GM18858 (cell line): ENCODE measurements around the gene ZDHHC11.
A peak's percentile ranks its signal among the peaks of the same experiment; 100 is the strongest.
"Not testable (repeated sequence)": the region's sequence is repeated elsewhere in the genome, so short reads cannot be mapped to it uniquely, and the experiment has no call there.

Experiments used
- ATAC-seq: cut with Tn5 transposase; IDR thresholded peaks from one replicate; pipeline ENCODE4 v1.9.1; 2021; ENCODE audit not compliant: unreplicated experiment

ZDHHC11 gene

DNA sequence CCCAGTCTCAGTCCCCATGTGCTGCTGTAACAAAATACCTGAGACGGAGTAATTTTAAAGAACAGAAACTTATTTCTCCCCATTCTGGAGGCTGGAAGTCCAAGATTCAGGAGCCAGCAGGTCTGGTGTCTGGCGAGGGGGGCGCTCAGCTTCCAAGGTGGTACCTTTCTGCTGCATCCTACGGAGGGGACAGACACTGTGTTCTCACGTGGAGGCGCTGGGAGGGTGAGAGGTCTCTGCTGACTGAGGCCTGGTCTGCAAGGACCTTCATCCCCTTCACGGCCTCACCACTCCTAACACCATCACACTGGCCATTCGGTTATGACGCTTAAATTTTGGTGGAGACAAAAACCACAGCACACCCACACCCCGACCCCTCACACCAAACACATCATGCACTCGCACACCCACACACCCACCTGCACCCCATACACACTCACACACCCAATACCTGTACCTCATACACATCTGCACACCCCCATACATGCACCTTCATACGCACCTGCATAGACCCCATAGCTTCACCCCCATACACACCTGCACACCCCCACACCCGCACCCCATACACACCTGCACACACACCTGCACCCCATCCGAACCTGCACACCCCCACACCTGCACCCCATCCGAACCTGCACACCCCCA lies 9.8 kb upstream of the ZDHHC11 start:
- no peak for ATAC-seq

DNA sequence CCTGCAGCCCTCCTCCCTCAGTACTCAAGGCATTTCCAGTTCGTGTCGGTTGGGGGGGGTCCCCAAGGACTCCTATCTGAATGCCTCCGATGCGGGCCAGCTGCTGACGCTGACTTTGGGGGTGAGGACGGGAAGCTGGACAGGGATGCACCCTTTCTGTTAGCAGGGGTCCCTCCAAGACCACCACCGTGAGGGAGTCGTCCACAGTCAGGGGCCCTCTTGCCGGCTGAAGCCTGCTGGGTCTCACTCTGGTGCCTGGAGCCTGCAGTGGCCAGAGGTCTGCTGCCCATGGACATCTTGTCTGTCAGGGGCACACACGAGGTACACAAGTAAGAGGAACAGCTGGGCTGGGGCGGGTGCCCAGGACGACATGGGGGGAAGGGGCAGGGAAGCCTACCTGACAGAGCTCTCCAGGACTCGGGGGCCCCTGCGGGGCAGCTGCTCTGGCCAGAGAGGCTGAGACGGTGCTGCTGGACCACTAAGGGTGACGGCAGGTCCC lies 9.1 kb upstream of the ZDHHC11 start:
- ATAC-seq = no peak

DNA sequence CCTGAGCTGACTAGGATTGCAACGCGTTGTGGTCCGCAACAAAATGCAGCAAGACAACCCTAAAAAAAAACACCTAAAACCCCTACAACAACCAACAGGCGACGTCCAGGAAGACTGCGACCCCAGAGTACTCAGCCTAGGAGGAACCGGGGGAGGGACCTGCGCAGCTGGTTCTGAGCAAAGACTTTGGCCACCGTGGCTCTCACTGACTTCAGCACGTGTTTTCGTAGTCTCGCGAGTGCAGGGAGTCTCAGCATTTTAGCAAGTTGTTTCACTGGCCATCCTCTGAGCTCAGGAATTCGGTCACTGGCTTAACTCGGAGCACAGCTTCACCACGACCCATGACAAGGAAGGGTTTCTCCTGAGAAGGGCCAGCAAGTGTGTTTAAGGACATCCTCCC lies 8.6 kb upstream of the ZDHHC11 start:
- no peak for ATAC-seq

DNA sequence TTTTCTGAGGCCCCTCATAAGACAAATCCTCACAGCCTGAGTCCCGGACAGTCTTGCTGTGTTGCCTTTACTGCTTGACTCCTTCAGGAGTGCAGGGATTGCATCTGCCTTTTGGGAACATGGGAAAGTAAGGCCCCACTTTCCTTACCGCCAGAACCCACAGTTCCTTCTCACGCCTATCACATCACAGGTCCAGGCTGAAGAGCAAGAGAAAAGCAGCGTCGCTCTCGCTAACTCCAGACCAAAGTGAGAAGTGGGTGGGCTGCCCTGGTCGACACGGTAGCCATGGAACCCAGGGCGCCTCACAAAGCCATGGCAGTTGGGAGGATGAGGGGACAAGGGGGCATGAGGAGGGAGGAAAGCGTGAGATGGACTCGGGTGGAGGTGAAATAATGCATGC lies 7.9 kb upstream of the ZDHHC11 start:
- ATAC-seq = no peak

DNA sequence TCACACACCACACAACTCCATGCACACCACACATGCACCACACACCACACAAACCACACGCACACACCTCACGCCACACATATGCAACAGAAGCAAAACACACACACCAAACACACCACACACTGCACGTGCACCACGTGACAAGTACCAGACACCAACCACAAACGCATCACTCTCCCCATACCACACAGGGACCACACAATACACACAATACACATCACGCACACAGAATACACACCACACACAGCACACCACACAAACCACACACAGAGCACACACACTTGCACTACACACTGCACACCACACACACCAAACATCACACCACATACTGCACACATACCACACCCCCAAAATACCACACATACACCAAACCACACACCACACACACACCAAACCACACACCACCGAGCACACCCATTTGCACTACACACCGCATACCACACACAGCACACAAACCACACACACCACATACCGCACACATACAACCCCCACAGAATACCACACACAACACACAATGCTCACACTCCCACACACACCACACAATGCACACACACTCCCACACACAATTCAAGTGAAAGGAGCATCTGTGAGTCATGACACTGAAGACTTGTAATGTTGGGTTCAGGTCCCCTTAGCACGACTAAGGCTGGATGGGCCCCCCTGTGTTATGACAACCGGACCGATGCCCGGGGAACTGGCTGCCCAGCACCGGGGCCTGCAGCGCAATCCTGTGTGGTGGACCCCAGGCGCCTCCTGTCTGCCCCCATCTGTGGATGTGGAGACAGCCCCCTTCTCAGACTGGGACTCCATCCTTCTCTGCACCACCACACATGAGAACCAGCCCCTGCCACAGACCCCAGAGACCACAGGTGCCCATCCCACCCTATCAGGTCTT lies 6.0 kb upstream of the ZDHHC11 start:
- ATAC-seq = no peak

DNA sequence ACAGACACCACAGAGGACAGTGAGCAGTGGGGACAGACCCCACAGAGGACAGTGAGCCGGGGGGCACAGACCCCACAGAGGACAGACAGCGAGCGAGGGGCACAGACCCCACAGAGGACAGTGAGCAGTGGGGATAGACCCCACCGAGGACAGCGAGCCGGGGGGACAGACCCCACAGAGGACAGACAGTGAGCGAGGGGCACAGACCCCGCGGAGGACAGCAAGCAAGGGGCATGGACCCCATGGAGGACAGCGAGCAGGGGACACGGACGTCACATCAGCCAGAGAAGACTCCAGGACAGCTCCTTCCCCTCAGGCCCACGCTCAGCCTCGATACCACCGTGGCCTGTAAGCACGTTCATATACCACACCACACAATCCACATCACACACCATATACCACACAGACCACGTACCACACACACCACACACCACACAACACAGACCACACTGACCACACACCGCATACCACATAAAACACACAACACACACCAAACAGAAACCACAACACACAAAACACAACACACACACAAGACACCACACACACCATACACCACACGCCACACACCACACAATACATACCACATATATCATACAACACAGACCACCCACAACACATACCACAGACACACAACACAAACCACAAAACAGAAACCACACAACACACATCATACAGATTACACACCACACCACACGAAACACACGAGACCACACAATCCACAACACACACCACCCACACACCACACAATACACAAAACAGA lies 5.2 kb upstream of the ZDHHC11 start:
- no peak for ATAC-seq

DNA sequence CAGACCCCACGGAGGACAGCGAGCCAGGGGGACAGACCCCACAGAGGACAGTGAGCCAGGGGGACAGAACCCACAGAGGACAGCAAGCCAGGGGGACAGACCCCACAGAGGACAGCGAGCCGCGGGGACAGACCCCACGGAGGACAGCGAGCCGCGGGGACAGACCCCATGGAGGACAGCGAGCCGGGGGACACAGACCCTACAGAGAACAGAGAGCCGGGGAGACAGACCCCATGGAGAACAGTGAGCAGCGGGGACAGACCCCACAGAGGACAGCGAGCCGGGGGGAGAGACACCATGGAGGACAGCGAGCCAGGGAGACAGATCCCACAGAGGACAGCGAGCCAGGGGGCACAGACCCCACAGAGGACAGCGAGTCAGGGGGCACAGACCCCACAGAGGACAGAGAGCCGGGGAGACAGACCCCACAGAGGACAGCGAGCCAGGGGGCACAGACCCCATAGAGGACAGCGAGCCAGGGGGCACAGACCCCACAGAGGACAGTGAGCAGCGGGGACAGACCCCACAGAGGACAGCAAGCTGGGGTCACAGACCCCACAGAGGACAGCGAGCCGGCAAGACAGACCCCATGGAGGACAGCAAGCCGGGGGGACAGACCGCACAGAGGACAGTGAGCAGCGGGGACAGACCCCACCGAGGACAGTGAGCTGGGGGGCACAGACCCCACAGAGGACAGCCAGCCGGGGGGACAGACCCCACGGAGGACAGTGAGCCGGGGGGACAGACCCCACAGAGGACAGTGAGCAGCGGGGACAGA lies 4.4 kb upstream of the ZDHHC11 start:
- no peak for ATAC-seq

DNA sequence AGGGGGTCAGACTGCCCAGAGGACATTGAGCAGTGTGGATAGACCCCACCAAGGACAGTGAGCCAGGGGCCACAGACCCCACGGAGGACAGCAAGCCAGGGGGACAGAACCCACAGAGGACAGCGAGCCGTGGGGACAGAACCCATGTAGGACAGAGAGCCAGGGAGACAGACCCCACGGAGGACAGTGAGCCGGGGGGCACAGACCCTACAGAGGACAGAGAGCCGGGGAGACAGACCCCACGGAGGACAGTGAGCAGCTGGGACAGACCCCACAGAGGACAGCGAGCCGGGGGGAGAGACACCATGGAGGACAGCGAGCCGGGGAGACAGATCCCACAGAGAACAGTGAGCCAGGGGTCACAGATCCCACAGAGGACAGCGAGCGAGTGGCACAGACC lies 3.4 kb upstream of the ZDHHC11 start:
- ATAC-seq = no peak

DNA sequence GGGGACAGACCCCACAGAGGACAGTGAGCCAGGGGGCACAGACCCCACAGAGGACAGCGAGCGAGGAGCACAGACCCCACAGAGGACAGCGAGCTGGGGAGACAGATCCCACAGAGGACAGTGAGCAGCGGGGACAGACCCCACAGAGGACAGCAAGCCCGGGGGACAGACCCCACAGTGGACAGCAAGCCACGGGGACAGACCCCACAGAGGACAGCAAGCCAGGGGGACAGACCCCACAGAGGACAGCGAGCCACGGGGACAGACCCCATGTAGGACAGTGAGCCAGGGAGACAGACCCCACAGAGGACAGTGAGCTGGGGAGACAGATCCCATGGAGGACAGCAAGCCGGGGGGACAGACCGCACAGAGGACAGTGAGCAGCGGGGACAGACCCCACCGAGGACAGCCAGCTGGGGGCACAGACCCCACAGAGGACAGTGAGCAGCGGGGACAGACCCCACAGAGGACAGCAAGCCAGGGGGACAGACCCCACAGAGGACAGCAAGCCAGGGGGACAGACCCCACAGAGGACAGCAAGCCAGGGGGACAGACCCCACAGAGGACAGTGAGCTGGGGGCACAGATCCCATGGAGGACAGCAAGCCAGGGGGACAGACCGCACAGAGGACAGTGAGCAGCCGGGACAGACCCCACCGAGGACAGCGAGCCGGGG lies 2.8 kb upstream of the ZDHHC11 start:
- ATAC-seq = not testable (repeated sequence)

DNA sequence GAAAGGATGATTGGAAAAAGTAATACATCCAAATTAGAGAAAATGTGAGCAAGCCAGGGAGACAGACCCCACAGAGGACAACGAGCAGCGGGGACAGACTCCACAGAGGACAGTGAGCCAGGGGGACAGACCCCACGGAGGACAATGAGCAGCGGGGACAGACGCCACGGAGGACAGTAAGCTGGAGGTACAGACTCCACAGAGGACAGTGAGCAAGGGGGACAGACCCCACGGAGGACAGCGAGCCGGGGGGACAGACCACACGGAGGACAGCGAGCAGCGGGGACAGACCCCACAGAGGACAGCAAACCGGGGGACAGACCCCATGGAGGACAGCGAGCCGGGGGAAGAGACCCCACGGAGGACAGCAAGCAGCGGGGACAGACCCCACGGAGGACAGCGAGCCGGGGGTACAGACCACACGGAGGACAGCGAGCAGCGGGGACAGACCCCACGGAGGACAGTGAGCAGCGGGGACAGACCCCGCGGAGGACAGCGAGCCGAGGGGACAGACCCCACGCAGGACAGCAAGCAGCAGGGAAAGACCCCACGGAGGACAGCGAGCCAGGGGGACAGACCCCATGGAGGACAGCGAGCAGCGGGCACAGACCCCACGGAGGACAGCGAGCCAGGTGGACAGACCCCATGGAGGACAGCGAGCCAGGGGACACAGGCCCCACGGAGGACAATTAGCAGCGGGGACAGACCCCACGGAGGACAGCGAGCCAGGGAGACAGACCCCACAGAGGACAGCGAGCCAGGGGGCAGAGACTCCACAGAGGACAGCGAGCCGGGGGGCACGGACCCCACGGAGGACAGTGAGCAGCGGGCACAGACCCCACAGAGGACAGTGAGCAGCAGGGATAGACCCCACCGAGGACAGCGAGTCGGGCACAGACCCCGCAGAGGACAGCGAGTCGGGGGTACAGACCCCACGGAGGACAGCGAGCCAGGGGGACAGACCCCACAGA lies 1.9 kb upstream of the ZDHHC11 start:
- no peak for ATAC-seq

DNA sequence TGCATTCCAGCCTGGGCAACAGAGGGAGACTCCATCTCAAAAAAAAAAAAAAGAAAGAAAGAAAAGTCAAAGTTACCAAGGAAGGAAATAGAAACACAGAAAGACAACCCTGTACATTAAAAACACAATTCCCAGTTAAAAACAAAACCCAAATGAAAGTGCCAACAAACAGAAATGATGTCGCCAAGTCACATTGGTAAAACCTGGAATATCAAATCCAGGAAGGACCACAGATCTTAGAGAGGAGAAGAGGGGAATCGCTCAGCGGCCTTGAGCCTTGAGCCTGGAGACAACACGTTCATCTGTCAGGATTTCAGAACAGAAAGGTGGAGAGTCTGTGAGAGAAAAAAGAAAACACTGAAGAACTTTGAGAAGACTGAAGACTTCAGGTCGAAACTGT lies 1.2 kb upstream of the ZDHHC11 start:
- no peak for ATAC-seq

DNA sequence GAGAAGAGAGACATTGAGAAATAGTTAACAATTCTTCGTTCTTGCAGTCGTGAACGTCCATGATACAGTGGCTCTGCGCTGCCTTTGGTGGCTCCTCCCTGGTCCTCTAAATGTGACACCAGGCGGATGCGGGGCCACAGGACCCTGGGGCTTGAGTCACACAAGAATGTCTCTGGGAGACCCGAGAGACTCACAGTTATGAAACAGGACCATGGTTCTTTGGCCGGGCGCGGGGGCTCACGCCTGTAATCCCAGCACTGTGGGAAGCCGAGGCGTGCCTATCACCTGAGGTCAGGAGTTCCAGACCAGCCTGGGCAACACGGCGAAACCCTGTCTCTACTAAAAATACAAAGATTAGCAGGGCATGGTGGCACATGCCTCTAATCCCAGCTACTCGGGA lies 767 bp upstream of the ZDHHC11 start:
- ATAC-seq = no peak

DNA sequence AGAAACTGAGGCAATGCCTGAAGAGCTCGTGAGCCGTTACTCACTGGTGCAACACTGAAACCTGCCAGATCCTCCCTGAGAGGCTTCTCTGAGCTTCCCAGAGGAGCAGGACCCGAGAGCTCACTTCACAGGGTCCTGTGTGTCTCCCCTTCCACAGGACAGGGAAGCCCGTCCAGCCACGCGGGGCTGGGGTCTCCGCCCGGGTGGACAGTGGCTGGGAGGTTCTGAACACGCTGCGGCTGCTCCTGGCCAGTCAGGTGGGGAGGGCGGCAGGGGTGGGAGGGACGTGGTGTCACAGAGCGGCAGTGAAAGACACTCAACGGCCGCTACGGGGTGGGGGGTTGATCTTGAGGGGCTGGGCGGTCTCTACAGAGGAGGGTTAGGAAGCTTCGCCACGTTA lies 290 bp upstream of the ZDHHC11 start:
- no peak for ATAC-seq

DNA sequence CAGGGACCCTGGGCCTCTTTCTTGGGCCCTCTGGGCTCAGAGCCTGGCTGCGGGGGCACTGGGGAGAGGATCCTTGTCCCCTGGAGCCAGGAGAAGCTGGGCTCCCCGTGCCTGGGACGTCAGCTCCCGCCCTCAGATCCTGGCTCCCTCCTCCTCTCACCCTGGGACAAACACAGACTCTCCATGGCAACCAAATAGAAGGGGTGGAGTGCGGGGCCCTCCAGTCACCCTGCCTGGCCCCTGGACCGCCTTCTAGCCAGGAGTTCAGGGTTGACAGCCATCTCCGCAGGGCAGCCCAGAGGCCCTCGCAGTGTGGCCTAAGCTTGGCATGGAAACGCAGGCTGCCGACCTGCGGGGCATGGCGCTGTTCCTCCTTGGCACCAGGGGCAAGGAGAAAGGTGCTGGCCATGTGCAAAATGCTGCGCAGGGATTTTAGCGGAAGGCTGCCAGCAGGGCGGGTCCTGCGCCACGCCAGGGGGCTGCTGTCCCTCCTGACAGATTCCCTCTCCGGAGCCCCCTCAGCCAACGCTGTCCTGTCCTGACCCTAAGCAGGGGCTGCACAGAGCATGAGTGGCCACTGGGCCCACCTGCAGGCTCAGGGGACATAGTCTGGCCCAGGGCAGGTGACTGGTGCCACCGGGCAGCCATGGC lies 1.0 kb downstream of the ZDHHC11 start:
- ATAC-seq = no peak

DNA sequence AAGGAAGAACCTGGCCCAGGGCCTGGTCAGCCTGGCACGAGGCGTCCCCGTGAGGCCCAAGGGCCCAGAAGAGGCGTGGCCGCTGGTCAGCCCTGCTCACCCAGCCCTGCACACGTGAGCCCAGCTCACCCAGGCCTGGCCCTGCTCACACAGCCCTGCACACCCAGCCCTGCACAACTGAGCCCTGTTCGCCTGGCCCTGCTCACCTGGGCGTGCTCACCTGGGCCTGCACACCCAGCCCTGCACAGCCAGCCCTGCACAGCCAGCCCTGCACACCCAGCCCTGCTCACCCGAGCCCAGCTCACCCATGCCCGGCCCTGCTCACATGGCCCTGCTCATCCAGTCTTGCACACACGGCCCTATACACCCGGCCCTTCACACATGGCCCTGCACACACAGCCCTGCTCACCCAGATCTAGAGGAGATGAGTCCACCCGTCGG lies 2.1 kb downstream of the ZDHHC11 start:
- ATAC-seq = no peak

DNA sequence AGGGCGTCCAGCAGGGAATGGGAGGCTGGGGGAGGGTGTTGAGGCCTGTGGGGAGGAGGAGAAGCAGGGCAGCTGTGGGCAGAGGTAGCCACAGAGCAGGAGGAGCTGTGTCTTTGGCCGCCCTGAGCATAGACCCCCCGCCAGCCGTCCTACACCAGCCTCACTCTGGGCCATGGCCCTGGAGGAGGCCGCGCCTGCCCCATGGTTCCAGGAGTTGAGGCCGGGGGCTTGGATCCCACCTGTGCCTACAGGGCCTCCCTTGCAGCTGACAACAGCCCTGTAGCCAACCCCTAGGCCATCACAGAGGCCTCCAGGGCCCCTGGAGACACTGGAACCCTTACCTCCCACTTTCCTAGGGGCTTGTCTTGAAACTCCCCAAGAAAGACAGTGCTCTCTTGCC lies 3.0 kb downstream of the ZDHHC11 start:
- ATAC-seq = not testable (repeated sequence)

DNA sequence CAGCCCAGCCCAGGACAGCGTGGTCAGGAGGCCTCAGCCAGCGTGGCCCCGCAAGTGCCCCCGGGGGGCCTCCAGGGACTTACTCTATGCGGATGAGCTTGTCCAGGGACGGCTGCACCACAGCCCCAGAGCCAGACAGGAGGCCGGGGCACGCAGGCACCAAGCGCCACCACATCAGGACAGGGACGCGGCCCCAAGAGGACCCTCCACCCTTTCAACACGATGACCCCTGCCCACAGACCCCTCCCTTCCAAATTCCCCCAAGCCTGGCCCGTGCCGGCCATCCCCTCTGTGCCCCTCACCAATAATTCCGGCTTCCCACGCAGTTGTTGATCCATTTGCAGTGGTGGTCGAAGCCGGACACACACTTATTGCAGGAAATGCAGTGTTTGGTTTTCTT lies 3.6 kb downstream of the ZDHHC11 start:
- not testable (repeated sequence) for ATAC-seq

DNA sequence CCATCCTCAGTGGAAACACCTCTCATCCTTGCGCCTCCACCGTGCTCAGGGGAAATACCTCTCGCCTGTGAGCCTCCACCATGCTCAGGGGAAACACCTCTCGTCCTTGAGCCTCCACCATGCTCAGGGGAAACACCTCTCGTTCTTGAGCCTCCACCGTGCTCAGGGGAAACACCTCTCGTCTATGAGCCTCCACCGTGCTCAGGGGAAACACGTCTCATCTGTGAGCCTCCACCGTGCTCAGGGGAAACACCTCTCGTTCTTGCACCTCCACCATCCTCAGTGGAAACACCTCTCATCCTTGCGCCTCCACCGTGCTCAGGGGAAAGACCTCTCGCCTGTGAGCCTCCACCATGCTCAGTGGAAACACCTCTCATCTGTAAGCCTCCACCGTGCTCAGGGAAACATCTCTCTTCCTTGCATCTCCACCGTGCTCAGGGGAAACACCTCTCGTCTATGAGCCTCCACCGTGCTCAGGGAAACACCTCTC lies 4.1 kb downstream of the ZDHHC11 start:
- ATAC-seq = peak; percentile 46
